Transverse colon (tissue), 3 donors: Measurements from ENCODE around the gene GSKIP.

ENCODE experiments used
- CTCF ChIP-seq, 5 experiments: fragments of 200-600 bp in 3 of 5; fragments of 450-650 bp in 2 of 5; sonication (generic) in 3 of 5; IDR thresholded peaks; 1 replicate in 2 of 5; 2 replicates in 3 of 5; pipeline ENCODE4 v1.5.1; 2016 to 2017; ENCODE audit warnings: antibody characterized with exemption in 5 of 5, inconsistent platforms in 3 of 5, mild to moderate bottlenecking in 2 of 5, moderate library complexity in 1 of 5
- POLR2A ChIP-seq: fragments of 450-650 bp; IDR thresholded peaks from one replicate; pipeline ENCODE4 v1.6.1; 2016; ENCODE audit warnings: antibody characterized with exemption, mild to moderate bottlenecking, moderate library complexity

- TF ChIP-seq CTCF (IDR thresholded peaks at IDR 0.05) (no peak), POLR2A (no peak)
Observed at GRCh38 chr14:96384053-96384452, 20.7 kb downstream of the GSKIP start.
